Ovary (tissue), 9 donors: ENCODE results near the gene FMN1. TPM values are rescaled to one million over a fixed set of nuclear protein-coding genes. Genes with fewer than 3 reads are reported as not detected.

ENCODE experiments used
- DNase-seq, 5 donors: peaks; one replicate each; pipeline ENCODE4 v3.0.0-alpha.2; 2019 to 2020
- H3K27ac ChIP-seq, 2 donors: fragments of 200-600 bp; one replicate each; pipeline versions ENCODE4 v1.5.1 to v1.8.0; 2019 to 2022
- H3K27me3 ChIP-seq: fragments of 200-600 bp; one replicate; pipeline ENCODE4 v1.8.0; 2022
- H3K36me3 ChIP-seq: fragments of 200-600 bp; sonication (generic); one replicate; pipeline ENCODE4 v1.5.1; 2019
- H3K4me1 ChIP-seq: one replicate; pipeline ENCODE4 v1.8.1; 2013; ENCODE audit warnings: mild to moderate bottlenecking, moderate library complexity; ENCODE audit not compliant: insufficient read depth
- H3K4me3 ChIP-seq: fragments of 200-600 bp; sonication (generic); one replicate; pipeline ENCODE4 v1.5.1; 2017
- H3K9me3 ChIP-seq, 2 donors: fragments of 200-600 bp in 1 of 2; sonication (generic) in 1 of 2; one replicate each; pipeline versions ENCODE4 v1.5.1 to v1.8.1; 2013 to 2019; ENCODE audit warnings: mild to moderate bottlenecking in 1 of 2, moderate library complexity in 1 of 2
- EP300 ChIP-seq: sonication (generic); formaldehyde crosslinking; IDR thresholded peaks from one replicate; pipeline ENCODE4 v1.6.1; 2017; ENCODE audit warnings: antibody characterized with exemption
- POLR2A ChIP-seq: fragments of 450-650 bp; IDR thresholded peaks from one replicate; pipeline ENCODE4 v1.6.1; 2017; ENCODE audit warnings: antibody characterized with exemption, mild to moderate bottlenecking, moderate library complexity
- WGBS, 3 donors: extraction: QIAGEN DNeasy Blood & Tissue Kit in 1 of 3; methylation state at CpG; one replicate each; pipeline versions ENCODE4 v1.1.5 to v1.1.7; 2013 to 2017; 5-methylcytosine and 5-hydroxymethylcytosine counted together
- intact Hi-C, 4 donors: fragments of 100-400 bp; cut with DNase I; formaldehyde crosslinking; loops; one replicate each; pipeline versions ENCODE4 v1.11.0 to v1.15.1; 2022 to 2023
- polyA plus RNA-seq, 2 donors: library from polyadenylated mRNA; stranded (reverse); fragments of 200-250 nt in 1 of 2; fragments of 350-450 nt in 1 of 2; fragmentation: Illumina TruSeq in 1 of 2; extraction: RNeasy Lipid Tissue Mini Kit (QIAGEN cat#74804) in 1 of 2; gene quantifications; one replicate each; pipeline ENCODE4 v1.2.3, GENCODE V29; 2013 to 2014
- total RNA-seq, 7 donors: library from RNA; depleted of rRNA in 2 of 7; stranded (reverse); fragments of >200 nt in 2 of 7; fragmentation: NEBNext Ultra II Directional in 3 of 7; extraction: Animal tissue kit (Norgen Biotek cat#: 25700) in 3 of 7; gene quantifications; one replicate each; pipeline versions ENCODE4 v1.1.0 to v1.2.4, GENCODE V29; 2016 to 2023
- TF ChIP-seq, protein P1 (sequence below), 3 donors: fragments of 450-650 bp in 2 of 3; fragments of 200-600 bp in 1 of 3; IDR thresholded peaks; one replicate each; pipeline versions ENCODE4 v1.5.1 to v1.8.0; 2016 to 2022; ENCODE audit warnings: antibody characterized with exemption in 3 of 3, mild to moderate bottlenecking in 1 of 3
- donor health status: DM: no; HTN: no; CAD: no; lungs with moderate emphysema.
- donor health status: DM: no; HTN: no; CAD: no.
- donor health status: Bipolar disorder and iron deficiency.
- donor health status: DM: yes; HTN: yes; CAD: no.
- donor health status: DM: no; HTN: no; CAD: no.
- donor health status: DM: yes; HTN: yes; CAD: no.

Gene FMN1
- total and polyA plus RNA-seq, 9 donors = 0.13 to 16.9 (median 2.6) TPM

DNA sequence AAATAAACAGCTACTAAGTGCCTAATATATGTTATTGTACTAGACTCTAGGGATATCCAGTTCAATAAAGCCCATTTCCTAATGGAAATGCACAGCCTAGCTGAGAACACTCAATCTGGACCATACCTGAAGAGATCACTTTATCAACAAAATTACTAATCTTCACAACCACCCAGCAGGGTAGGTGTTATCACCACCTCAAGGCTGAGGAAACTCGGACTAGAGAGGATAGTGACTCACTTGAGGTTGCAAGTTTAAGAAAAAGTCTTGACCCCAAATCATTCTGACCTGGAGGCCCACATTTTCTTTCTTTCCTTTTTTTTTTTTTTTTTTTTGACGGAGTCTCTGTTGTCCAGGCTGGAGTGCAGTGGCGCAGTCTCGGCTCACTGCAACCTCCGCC is 3.1 kb upstream of the FMN1 start:
- no peak overlapping the region for H3K4me3 ChIP-seq
- no peaks in the 10 kb centered on the region for H3K27me3 ChIP-seq
- H3K9me3 ChIP-seq = no peaks in the 10 kb centered on the region
- WGBS, 3 donors = 75 to 83% (median 78%) methylated on average over 5 of the region's 5 CpGs
- intact Hi-C loops = no loop called here
- DNase-seq = no peak
- TF ChIP-seq, protein P1, sequence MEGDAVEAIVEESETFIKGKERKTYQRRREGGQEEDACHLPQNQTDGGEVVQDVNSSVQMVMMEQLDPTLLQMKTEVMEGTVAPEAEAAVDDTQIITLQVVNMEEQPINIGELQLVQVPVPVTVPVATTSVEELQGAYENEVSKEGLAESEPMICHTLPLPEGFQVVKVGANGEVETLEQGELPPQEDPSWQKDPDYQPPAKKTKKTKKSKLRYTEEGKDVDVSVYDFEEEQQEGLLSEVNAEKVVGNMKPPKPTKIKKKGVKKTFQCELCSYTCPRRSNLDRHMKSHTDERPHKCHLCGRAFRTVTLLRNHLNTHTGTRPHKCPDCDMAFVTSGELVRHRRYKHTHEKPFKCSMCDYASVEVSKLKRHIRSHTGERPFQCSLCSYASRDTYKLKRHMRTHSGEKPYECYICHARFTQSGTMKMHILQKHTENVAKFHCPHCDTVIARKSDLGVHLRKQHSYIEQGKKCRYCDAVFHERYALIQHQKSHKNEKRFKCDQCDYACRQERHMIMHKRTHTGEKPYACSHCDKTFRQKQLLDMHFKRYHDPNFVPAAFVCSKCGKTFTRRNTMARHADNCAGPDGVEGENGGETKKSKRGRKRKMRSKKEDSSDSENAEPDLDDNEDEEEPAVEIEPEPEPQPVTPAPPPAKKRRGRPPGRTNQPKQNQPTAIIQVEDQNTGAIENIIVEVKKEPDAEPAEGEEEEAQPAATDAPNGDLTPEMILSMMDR (IDR thresholded peaks at IDR 0.05) = no peak
- TF ChIP-seq POLR2A (no peak), EP300 (no peak)
- peaks cover 3% of the 10 kb centered on the region for H3K4me1 ChIP-seq
- no peak overlapping the region for H3K27ac ChIP-seq
- H3K36me3 ChIP-seq = no peaks in the 10 kb centered on the region

GRCh38 chr15:33194237-33194636 is 277 bp downstream of the FMN1 start:
- peaks cover 3% of the 10 kb centered on the region for H3K4me1 ChIP-seq
- no peaks in the 10 kb centered on the region for H3K9me3 ChIP-seq
- no peaks in the 10 kb centered on the region for H3K27me3 ChIP-seq
- WGBS, 3 donors = 7 to 18% (median 13%) methylated on average over 17 of the region's 17 CpGs
- no peaks in the 10 kb centered on the region for H3K36me3 ChIP-seq
- TF ChIP-seq EP300 = no peak
- peak overlapping the region; percentile 48 for H3K4me3 ChIP-seq
- DNase-seq = no peak
- intact Hi-C loops = no loop called here
- no peak overlapping the region for H3K27ac ChIP-seq

GRCh38 chr15:33191591-33191990 is 2.9 kb downstream of the FMN1 start:
- no peak overlapping the region for H3K4me3 ChIP-seq
- TF ChIP-seq, protein P1 (IDR thresholded peaks at IDR 0.05) = no peak
- TF ChIP-seq POLR2A (no peak), EP300 (no peak)
- DNase-seq = no peak

DNA sequence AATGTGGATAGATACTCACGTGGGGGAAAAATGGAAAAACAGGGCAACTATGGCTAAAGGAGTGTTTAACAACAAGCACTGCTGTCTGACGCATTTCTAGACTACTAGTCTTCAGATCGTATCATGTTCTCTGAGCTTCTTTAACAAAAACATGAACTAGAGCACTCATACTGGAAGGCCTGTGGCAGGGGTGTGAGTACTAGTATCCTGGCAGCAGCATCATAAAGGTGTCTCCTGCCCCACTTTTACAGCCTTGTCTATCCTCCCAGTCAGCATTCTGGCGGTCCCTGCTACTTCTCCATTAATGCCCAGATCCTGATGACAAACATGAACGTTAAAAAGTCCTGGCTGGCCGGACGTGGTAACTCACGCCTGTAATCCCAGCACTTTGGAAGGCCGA is 4.0 kb downstream of the FMN1 start:
- Histone ChIP-seq H3K9me3 (no peaks in the 10 kb centered on the region), H3K4me3 (no peak overlapping the region), H3K36me3 (no peaks in the 10 kb centered on the region), H3K4me1 (peaks cover 3% of the 10 kb centered on the region), H3K27ac (no peak overlapping the region), H3K27me3 (no peaks in the 10 kb centered on the region)
- TF ChIP-seq POLR2A (no peak), EP300 (no peak)
- TF ChIP-seq, protein P1 (IDR thresholded peaks at IDR 0.05) = no peak
- intact Hi-C loops = no loop called here
- WGBS, 3 donors = 76 to 80% (median 76%) methylated on average over 9 of the region's 9 CpGs
- no peak for DNase-seq

More at GRCh38 chr15:33191591-33191990, 2.9 kb downstream of the FMN1 start:
- no peaks in the 10 kb centered on the region for H3K9me3 ChIP-seq
- 70 to 83% (median 73%) methylated on average over 3 of the region's 3 CpGs for WGBS, 3 donors
- intact Hi-C loops = no loop called here
- no peaks in the 10 kb centered on the region for H3K36me3 ChIP-seq
- no peaks in the 10 kb centered on the region for H3K27me3 ChIP-seq
- H3K27ac ChIP-seq = no peak overlapping the region
- H3K4me1 ChIP-seq = peaks cover 3% of the 10 kb centered on the region

- Histone ChIP-seq H3K27ac (no peak overlapping the region), H3K4me1 (no peaks in the 10 kb centered on the region), H3K36me3 (no peaks in the 10 kb centered on the region), H3K27me3 (no peaks in the 10 kb centered on the region), H3K9me3 (no peaks in the 10 kb centered on the region), H3K4me3 (no peak overlapping the region)
- no peak for DNase-seq
- TF ChIP-seq EP300 = no peak
- TF ChIP-seq, protein P1 (IDR thresholded peaks at IDR 0.05) = no peak
- no peak for TF ChIP-seq POLR2A
- intact Hi-C loops = no loop called here
- 68 to 71% (median 68%) methylated on average over 5 of the region's 5 CpGs for WGBS, 3 donors
Measured at GRCh38 chr15:33188641-33189257, 5.8 kb downstream of the FMN1 start.
